GM15510 (cell line): ENCODE results near the gene RIPOR3.

ENCODE experiments used
- POLR2A ChIP-seq: IDR thresholded peaks from 3 replicates; pipeline ENCODE4 v1.6.1; 2011; ENCODE audit warnings: borderline replicate concordance; ENCODE audit not compliant: insufficient read length; ENCODE audit errors: extremely low read depth

The RIPOR3 gene

GRCh38 chr20:50715694-50716093 is 24.4 kb upstream of the RIPOR3 start:
- TF ChIP-seq POLR2A = no peak

DNA sequence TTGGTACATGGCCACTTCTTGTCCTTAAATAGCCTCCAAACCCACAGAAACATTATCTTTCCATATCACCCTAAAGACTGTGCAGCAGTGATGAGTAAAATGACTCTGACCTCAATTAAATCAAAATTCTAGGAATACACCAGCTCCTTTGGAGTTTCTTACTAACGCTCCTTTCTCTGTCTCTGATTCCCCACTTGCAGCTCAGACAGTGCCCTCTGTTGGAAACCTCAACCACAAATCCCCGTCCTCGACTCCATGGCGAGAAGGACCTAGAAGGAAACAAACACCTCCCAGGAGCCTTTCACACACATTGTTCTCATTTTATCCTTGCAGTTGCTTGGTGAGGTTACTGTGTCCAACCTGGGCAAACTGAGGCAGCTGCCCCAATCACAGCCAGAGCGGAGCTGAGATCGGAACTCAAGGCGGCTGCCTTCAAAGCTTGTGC is 22.3 kb upstream of the RIPOR3 start:
- TF ChIP-seq POLR2A = no peak

DNA sequence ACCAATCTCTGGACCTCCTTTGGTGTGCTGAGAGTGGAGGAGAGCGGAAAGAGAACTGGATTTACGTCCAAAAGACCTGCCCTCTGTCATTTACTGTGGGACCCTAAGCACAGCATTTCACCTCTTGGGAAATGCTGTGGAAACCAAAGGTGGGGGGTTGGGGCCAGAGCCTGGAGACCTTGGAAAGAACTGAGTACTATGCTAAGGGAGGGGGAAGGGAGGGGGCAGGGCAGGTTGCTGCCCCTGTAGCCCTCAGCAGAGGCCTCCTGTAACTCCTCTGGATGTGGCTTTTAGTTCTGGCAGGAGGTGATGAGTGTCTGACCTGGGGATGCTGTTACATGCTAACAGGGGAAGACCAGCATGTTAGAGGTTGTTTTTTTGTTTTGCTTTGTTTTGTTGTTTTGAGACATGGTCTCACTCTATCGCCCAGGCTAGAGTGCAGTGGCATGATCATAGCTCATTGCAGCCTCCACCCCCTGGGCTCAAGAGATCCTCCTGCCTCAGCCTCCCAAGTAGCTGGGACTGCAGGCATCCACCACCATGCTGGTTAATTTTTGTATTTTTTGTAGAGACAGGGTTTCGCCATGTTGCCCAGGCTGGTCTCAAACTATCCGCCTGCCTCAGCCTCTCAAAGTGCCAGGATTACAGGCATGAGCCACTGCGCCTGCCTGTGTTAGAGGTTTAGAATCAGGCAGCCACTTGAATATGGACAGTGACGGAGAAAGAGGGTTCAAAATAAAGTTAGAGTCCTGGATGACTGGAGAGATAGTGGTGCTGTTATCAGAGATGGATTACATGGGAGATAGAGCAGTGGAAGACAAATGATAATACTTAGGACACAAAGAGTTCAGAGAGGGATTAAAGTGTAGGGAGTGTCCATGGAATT is 21.7 kb upstream of the RIPOR3 start:
- no peak for TF ChIP-seq POLR2A

DNA sequence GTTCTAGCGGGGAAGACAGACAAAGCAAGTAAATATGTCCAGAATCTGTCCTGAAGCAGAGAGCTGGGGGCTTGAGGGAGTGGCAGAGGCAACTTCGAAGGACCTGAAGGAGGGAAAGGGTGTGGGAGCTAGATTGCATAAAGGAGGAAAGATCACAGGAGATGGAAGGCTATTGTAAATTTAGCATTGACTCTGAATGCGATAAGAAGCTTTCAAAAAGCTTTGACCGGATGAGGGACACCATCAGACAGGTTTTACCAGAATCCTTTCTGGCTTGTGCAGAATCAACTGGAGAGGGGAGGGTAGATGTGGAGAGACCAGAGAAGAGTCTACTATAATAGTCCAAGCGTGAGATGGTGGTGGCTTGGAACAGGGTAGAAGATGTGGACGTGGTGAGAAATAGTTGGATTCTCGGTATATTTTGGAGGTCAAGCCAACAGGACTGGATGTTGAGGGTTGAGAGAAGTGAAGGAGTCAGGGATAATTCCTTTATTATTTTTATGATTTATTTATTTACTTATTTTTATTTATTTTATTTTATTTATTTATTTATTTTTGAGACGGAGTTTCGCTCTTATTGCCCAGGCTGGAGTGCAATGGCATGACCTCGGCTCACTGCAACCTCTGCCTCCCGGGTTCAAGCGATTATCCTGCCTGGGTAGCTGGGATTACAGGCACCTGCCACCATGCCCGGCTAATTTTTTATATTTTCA is 19.9 kb upstream of the RIPOR3 start:
- TF ChIP-seq POLR2A = no peak

GRCh38 chr20:50710492-50711063 is 19.2 kb upstream of the RIPOR3 start:
- TF ChIP-seq POLR2A = no peak

DNA sequence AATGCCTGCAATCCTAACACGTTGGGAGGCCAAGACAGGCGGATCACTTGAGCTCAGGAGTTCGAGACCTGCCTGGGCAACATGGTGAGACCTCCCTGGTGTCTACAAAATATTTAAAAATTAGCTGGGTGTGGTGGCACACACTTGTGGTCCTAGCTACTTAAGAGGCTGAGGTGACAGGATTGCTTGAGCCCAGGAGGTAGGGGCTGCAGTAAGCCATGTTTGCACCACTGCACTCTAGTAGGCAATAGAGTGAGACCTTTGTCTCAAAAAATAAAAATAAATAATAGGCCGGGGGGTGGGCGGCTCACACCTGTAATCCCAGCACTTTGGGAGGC is 18.3 kb upstream of the RIPOR3 start:
- TF ChIP-seq POLR2A = no peak

GRCh38 chr20:50708845-50709635 is 17.7 kb upstream of the RIPOR3 start:
- no peak for TF ChIP-seq POLR2A

GRCh38 chr20:50704971-50705370 is 13.6 kb upstream of the RIPOR3 start:
- no peak for TF ChIP-seq POLR2A

DNA sequence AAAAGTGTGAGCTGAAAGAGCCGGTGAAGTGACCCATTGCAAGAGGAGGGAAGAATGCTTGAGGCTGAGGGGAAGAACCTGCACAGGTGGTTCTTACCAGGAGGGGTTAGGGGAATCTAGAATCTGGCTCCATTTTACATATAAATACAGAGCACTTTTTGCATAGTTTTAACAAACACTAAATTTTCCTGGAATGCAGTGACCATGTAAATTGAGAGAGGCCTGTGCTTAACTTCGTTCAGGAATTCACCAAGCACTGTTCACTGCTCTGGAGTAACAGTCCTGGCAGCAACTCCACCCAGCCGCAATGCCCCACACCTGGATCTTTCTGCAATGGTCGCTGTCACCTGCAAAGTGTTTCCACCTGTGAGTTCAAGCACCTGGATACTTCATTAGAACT is 13.2 kb upstream of the RIPOR3 start:
- TF ChIP-seq POLR2A = no peak

DNA sequence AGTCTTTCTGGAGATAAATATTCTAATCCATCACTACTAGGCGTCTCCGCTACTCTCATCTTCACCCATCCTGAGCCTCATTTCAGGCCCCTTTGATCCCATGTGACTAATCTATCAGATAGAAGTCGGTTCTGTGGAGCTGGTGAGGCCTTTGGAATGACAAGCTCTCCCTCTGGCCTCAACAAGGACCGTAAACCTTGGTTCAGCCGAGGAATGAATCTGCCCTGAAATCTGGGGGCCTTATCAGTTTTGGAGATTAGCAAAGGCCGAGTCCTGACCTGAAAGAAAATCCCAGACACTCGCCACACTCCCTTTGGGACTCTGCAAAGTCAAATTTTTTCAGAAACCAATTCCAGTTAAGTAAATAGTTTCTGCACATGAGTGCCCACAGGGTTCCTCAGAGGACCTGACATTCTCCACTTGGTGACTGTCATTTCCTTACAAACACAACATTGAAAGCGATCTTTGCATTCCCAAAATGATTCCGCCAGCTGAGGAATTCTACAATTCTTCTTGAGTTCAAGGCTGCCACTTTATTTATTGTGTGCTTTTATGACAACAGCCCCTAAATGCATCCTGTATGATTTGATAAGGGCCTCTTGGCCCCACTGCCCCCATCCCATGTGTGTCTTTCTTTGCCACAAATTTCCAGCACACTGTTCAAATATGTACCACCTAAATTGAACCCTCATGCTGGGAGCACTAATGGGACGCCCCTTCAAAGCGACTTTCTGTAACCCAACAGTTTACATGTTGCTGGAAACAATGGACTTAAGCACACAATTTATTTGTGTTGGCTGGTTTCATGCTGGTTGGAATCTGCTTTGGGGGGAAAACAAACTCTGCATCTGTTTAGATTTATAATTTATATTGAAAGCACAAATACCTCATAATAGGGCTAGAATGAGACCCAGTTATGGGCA is 10.0 kb upstream of the RIPOR3 start:
- no peak for TF ChIP-seq POLR2A

GRCh38 chr20:50699688-50700087 is 8.3 kb upstream of the RIPOR3 start:
- no peak for TF ChIP-seq POLR2A

GRCh38 chr20:50695135-50695872 is 4.0 kb upstream of the RIPOR3 start:
- no peak for TF ChIP-seq POLR2A
